Activated B cell treated with CpG ODN at 0.5 μM for 24 hours (primary cell): ENCODE results near the gene S100A5. TPM values are rescaled to one million over a fixed set of nuclear protein-coding genes. Genes with fewer than 3 reads are reported as not detected.

Experiments used
- ATAC-seq: fragments of 200-7000 bp; cut with Tn5 transposase; one replicate; pipeline ENCODE4 v1.10.0; 2021; ENCODE audit warnings: low read depth, mild to moderate bottlenecking, moderate library complexity
- CTCF ChIA-PET: fragments of 350-600 bp; sonication (Branson Sonifier 250); formaldehyde crosslinking; loops from one replicate; lab custom pipeline; 2021; ENCODE audit warnings: antibody characterized with exemption; lab: Charles Lee
- POLR2A ChIA-PET: fragments of 350-600 bp; sonication (Branson Sonifier 250); formaldehyde crosslinking; loops from one replicate; lab custom pipeline; 2021; ENCODE audit warnings: antibody characterized with exemption; lab: Charles Lee
- DNase-seq: peaks from one replicate; pipeline ENCODE4 v3.0.0; 2022
- H3K27ac Mint-ChIP-seq: one replicate; pipeline ENCODE4 v1.8.0; 2020; ENCODE audit warnings: mixed read lengths
- H3K27me3 Mint-ChIP-seq: one replicate; pipeline ENCODE4 v1.8.0; 2021; ENCODE audit warnings: mixed read lengths
- H3K36me3 Mint-ChIP-seq: one replicate; pipeline ENCODE4 v1.8.0; 2021; ENCODE audit warnings: low read depth, mixed read lengths
- H3K4me1 Mint-ChIP-seq: one replicate; pipeline ENCODE4 v1.8.0; 2021; ENCODE audit warnings: mixed read lengths
- H3K4me3 Mint-ChIP-seq: one replicate; pipeline ENCODE4 v1.8.0; 2020; ENCODE audit warnings: mild to moderate bottlenecking, mixed read lengths
- H3K9me3 Mint-ChIP-seq: one replicate; pipeline ENCODE4 v1.8.0; 2020; ENCODE audit warnings: mixed read lengths
- intact Hi-C: fragments of 100-400 bp; cut with micrococcal nuclease; formaldehyde crosslinking; loops from one replicate; pipeline ENCODE4 v1.15.1; 2024
- total RNA-seq: library from RNA; stranded (reverse); gene quantifications from 2 replicates; pipeline ENCODE4 v1.2.3, GENCODE V29; 2022
- TF ChIP-seq, protein P1 (sequence below): fragments of 200-600 bp; IDR thresholded peaks from one replicate; pipeline ENCODE4 v1.8.0; 2022; ENCODE audit warnings: antibody characterized with exemption, mild to moderate bottlenecking

The S100A5 gene
- total RNA-seq, 1 donor from 2014 or later, result 0.51 TPM

DNA sequence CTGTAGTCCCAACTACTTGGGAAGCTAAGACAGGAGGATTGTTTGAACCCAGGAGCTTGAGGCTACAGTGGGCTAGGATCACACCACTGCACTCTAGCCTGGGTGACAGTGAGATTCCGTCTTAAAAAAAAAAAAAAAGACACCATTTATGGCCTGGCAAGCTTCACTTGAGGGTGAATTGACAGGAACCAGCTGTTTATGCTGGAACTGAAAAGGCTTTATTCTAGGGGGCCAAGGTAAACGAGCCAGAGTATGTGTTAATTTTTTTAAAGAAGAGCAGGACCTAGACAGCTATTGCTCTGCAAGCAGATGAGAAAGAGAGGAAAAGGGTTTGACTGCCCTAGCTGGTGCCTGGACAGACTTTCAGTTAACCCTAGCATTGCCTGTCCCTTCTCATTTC lies 42.0 kb downstream of the S100A5 start:
- intact Hi-C loops, result no loop called here
- H3K4me3 Mint-ChIP-seq, result no peak overlapping the region
- peaks cover 11% of the 10 kb centered on the region for H3K4me1 Mint-ChIP-seq
- H3K27me3 Mint-ChIP-seq, result peaks cover 14% of the 10 kb centered on the region
- no peaks in the 10 kb centered on the region for H3K9me3 Mint-ChIP-seq
- CTCF ChIA-PET, result interaction anchor here (0.8 kb wide), 1 partner anchor 70 kb away, joined by 3 read pairs; no protein-coding TSS in a partner anchor
- POLR2A ChIA-PET, result no interaction called here
- H3K27ac Mint-ChIP-seq, result no peak overlapping the region
- DNase-seq (no peak), ATAC-seq (no peak)
- H3K36me3 Mint-ChIP-seq, result no peaks in the 10 kb centered on the region
- TF ChIP-seq, protein P1, sequence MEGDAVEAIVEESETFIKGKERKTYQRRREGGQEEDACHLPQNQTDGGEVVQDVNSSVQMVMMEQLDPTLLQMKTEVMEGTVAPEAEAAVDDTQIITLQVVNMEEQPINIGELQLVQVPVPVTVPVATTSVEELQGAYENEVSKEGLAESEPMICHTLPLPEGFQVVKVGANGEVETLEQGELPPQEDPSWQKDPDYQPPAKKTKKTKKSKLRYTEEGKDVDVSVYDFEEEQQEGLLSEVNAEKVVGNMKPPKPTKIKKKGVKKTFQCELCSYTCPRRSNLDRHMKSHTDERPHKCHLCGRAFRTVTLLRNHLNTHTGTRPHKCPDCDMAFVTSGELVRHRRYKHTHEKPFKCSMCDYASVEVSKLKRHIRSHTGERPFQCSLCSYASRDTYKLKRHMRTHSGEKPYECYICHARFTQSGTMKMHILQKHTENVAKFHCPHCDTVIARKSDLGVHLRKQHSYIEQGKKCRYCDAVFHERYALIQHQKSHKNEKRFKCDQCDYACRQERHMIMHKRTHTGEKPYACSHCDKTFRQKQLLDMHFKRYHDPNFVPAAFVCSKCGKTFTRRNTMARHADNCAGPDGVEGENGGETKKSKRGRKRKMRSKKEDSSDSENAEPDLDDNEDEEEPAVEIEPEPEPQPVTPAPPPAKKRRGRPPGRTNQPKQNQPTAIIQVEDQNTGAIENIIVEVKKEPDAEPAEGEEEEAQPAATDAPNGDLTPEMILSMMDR, result no peak

DNA sequence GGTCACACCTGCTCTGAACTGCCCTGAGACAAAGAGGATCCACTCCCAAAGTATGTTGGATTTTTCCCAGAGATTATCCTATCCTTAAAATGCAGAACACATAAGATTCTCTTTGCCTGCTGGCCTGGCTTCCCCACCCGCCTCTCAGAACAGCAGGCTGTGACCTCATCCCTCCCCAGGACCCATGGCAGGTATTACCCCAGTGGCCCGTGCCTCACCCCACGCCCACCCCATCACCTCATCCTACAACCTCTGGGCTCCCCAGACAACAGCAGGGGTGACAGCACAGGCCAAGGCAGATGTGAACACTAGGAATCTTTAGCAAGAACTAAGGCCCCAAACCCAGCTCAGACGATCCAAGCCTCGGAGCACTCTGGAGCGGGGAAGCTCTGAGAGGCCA lies 45.2 kb downstream of the S100A5 start:
- Mint-ChIP-seq H3K4me3 (no peak overlapping the region), H3K36me3 (no peaks in the 10 kb centered on the region), H3K4me1 (peaks cover 11% of the 10 kb centered on the region), H3K27me3 (peaks cover 22% of the 10 kb centered on the region), H3K27ac (no peak overlapping the region), H3K9me3 (no peaks in the 10 kb centered on the region)
- intact Hi-C loops, result loop anchor here (1.0 kb wide), 2 partner anchors 30 to 143 kb away; no protein-coding TSS in a partner anchor
- CTCF ChIA-PET, result interaction anchor here (0.6 to 3.6 kb wide), 10 partner anchors 8 to 253 kb away, joined by 3 to 67 read pairs (median 5); partner anchors contain the start of gene PGLYRP4
- TF ChIP-seq, protein P1, result no peak
- ATAC-seq, result no peak
- no peak for DNase-seq
- POLR2A ChIA-PET, result interaction anchor here (0.7 to 1.1 kb wide), 2 partner anchors 71 to 495 kb away, joined by 3 to 4 read pairs; no protein-coding TSS in a partner anchor

DNA sequence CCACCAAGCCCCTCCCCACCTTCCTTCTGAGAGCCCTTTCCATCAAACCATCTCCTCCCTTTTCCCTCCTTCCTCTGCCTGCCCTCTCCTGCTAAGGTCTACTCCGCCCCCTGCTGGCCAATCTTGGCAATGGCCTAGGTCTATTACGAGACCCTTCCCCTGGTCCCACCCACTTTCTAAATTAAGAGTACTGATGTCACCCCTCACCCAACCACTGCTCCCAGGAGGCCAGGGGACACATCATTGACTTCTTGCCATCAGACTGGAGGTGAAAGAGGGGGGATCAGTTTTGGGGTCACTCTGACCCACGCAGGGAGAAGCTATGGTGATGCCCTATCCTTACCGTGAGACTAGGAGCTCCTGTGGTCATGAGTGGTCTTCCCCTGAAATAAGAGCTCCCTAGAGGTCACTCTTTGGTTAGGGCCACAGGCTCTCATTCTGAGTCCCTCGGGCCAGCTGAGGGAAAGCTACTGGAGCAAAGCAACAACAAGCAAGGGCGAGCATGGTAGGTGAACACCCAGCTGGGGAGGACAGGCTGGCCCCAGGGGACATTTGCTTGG lies 45.7 kb downstream of the S100A5 start:
- H3K27ac Mint-ChIP-seq, result peak overlapping the region; percentile 39
- H3K4me3 Mint-ChIP-seq, result no peak overlapping the region
- TF ChIP-seq, protein P1, result peak; percentile 74

DNA sequence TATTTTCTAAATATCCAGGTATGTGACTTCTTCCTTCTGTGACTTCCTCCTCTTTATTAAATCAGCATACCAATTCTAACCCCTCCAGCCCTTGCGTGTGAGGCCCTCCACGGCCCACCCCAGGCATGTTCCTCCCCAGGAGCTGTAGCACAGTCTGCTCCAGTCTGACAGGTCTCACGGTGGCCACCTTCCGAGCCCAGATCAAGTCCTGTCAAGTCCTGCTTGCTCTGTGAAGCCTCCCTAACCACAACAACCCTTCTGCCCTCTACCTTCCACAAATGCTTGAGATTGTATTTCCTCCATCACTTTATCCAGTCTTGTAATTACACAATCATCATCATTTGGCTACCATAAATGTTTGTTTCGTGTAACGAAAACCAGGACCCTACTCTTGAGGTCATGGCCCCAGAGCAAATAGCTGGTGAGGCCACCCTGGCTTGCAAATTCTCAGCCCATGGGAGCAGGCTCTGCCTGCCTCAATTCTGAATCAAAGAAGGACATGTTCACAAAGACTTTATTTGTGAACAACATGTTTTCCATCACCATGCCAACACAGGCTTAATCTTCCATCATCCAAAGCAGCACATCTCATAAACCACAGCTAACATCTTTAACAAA lies 47.3 kb downstream of the S100A5 start:
- POLR2A ChIA-PET, result no interaction called here
- H3K4me1 Mint-ChIP-seq, result peaks cover 11% of the 10 kb centered on the region
- CTCF ChIA-PET, result interaction anchor here (1.0 to 3.6 kb wide), 3 partner anchors 8 to 141 kb away, joined by 3 to 67 read pairs (median 12); no protein-coding TSS in a partner anchor

More for the DNA sequence above, 45.7 kb downstream of the S100A5 start:
- DNase-seq (peak; percentile 69), ATAC-seq (peak; percentile 89)
- no peaks in the 10 kb centered on the region for H3K9me3 Mint-ChIP-seq
- H3K4me1 Mint-ChIP-seq, result peaks cover 11% of the 10 kb centered on the region
- intact Hi-C loops, result loop anchor here (1.0 kb wide), 2 partner anchors 30 to 143 kb away; no protein-coding TSS in a partner anchor
- H3K27me3 Mint-ChIP-seq, result peaks cover 22% of the 10 kb centered on the region
- POLR2A ChIA-PET, result interaction anchor here (0.6 to 1.1 kb wide), 4 partner anchors 51 to 495 kb away, joined by 3 to 4 read pairs (median 4); partner anchors contain the start of gene S100A4
- H3K36me3 Mint-ChIP-seq, result no peaks in the 10 kb centered on the region
- CTCF ChIA-PET, result interaction anchor here (0.6 to 3.6 kb wide), 11 partner anchors 9 to 253 kb away, joined by 3 to 67 read pairs (median 5); partner anchors contain the start of gene PGLYRP4

More for the DNA sequence above, 47.3 kb downstream of the S100A5 start:
- TF ChIP-seq, protein P1, result no peak
- H3K9me3 Mint-ChIP-seq, result no peaks in the 10 kb centered on the region
- ATAC-seq, result no peak
- peaks cover 17% of the 10 kb centered on the region for H3K27me3 Mint-ChIP-seq
- no peaks in the 10 kb centered on the region for H3K36me3 Mint-ChIP-seq
- H3K4me3 Mint-ChIP-seq, result no peak overlapping the region
- intact Hi-C loops, result no loop called here
- H3K27ac Mint-ChIP-seq, result no peak overlapping the region
- DNase-seq, result no peak
